Measurements from ENCODE around the gene CTSW. TPM values are rescaled to one million over a fixed set of nuclear protein-coding genes. Genes with fewer than 3 reads are reported as not detected.

Gene CTSW
- total and polyA plus RNA-seq, 2 donors (not counting 1 experiment from before 2014, with no cell fraction given): 0.84 to 4.6 TPM

DNA sequence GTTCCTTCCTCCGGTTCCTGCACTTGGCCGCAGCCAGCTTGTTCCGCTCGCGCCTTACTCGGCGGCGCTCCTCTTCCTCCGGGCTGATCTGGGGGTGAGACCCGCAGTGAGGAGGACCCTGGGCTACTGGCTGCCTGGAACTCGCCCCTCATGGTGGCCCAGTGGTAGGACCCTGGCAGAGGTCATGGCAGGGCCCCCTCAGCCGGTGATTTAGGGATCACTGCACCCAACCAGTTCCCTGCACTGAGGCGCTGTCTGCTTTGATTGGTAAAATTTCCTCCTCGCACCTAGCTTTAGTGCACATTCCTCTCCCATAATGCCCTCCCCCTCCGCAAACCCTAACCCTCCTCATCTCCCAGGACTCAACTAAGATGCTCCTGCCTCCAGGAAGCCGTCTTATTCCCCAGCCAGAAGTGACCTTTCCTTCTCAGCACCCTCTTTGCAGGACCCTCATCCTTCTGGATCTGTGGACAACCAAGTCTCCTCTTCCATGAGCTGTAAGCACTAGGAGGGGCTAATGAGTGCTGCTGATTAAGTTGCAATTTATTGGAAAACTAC, 14.5 kb downstream of the CTSW start:
- Mint-ChIP-seq H3K27ac (peak overlapping the region; percentile 98), H3K9me3 (ENCODE audit: insufficient read depth) (no peaks in the 10 kb centered on the region), H3K27me3 (peaks cover 4% of the 10 kb centered on the region), H3K4me3 (peak overlapping the region; percentile 98), H3K4me1 (peaks cover 43% of the 10 kb centered on the region)
- WGBS (ENCODE audit: insufficient coverage): 2% methylated on average over 15 of the region's 16 CpGs
- H3K27ac ChIP-seq (ENCODE audit: low read length in 2 of 2): peak overlapping the region; percentile 69 to 70
- no peak for ATAC-seq (ENCODE audit: low read depth)
- peak overlapping the region; percentile 99 for H3K4me2 ChIP-seq (replicated peaks; ENCODE audit: low read depth, low read length, poor library complexity, severe bottlenecking)
- ChIA-PET CTCF (interaction anchor here (0.7 to 15.5 kb wide), 5 partner anchors 10 to 374 kb away, joined by 3 to 244 read pairs (median 3); partner anchors contain the start of genes CFL1, MUS81 and RAB1B), POLR2A (interaction anchor here (0.6 to 2.4 kb wide), 3 partner anchors 24 to 1648 kb away, joined by 3 to 10 read pairs (median 6); partner anchors contain the start of genes BANF1 and C11orf68)
- H3K4me1 ChIP-seq (ENCODE audit: control insufficient read depth in 2 of 2, insufficient read depth in 2 of 2, low read length in 2 of 2): peaks cover 47 to 51% of the 10 kb centered on the region in 2 donors
- peaks cover 0 to 3% (median 0%) of the 10 kb centered on the region in 3 donors for H3K9me3 ChIP-seq (ENCODE audit: control extremely low read depth in 1 of 3, control insufficient read depth in 2 of 3, insufficient read depth in 1 of 3, low read length in 2 of 3)
- DNase-seq: peak; percentile 63
- H3K79me2 ChIP-seq (ENCODE audit: control insufficient read depth, insufficient read depth, low read length): peaks cover 19% of the 10 kb centered on the region
- H4K20me1 ChIP-seq (ENCODE audit: control insufficient read depth, insufficient read depth, low read length, poor library complexity, severe bottlenecking): peaks cover 21% of the 10 kb centered on the region
- H3K27me3 ChIP-seq (replicated peaks in 1 of 4; ENCODE audit: control extremely low read depth in 1 of 4, control insufficient read depth in 3 of 4, insufficient read depth in 4 of 4, low read length in 3 of 4): peaks cover 0 to 7% (median 3%) of the 10 kb centered on the region in 4 experiments
- peak overlapping the region; percentile 54 for H3K9ac ChIP-seq (ENCODE audit: low read length)
- peak overlapping the region; percentile 82 for H2AFZ ChIP-seq (ENCODE audit: insufficient read depth, low read depth, low read length, poor library complexity, severe bottlenecking)
- TF ChIP-seq, protein P1, sequence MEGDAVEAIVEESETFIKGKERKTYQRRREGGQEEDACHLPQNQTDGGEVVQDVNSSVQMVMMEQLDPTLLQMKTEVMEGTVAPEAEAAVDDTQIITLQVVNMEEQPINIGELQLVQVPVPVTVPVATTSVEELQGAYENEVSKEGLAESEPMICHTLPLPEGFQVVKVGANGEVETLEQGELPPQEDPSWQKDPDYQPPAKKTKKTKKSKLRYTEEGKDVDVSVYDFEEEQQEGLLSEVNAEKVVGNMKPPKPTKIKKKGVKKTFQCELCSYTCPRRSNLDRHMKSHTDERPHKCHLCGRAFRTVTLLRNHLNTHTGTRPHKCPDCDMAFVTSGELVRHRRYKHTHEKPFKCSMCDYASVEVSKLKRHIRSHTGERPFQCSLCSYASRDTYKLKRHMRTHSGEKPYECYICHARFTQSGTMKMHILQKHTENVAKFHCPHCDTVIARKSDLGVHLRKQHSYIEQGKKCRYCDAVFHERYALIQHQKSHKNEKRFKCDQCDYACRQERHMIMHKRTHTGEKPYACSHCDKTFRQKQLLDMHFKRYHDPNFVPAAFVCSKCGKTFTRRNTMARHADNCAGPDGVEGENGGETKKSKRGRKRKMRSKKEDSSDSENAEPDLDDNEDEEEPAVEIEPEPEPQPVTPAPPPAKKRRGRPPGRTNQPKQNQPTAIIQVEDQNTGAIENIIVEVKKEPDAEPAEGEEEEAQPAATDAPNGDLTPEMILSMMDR (IDR thresholded peaks at IDR 0.05): no peak
- TF ChIP-seq EZH2 (IDR thresholded peaks at IDR 0.05; ENCODE audit: borderline replicate concordance, insufficient read depth, low read depth, low read length, poor library complexity, severe bottlenecking): no peak
- no peaks in the 10 kb centered on the region for H3K36me3 ChIP-seq (replicated peaks in 1 of 2; ENCODE audit: control extremely low read depth in 1 of 2, control insufficient read depth in 1 of 2, extremely low read depth in 1 of 2, insufficient read depth in 2 of 2, low read length in 1 of 2)
- peak overlapping the region in 4 of 5 experiments; percentile 33 to 49 (median 44) for H3K4me3 ChIP-seq (ENCODE audit: control extremely low read depth in 1 of 5, extremely low read depth in 1 of 5, insufficient read depth in 1 of 5, low read depth in 2 of 5, low read length in 4 of 5)
- intact Hi-C loops (cut with micrococcal nuclease): no loop called here

DNA sequence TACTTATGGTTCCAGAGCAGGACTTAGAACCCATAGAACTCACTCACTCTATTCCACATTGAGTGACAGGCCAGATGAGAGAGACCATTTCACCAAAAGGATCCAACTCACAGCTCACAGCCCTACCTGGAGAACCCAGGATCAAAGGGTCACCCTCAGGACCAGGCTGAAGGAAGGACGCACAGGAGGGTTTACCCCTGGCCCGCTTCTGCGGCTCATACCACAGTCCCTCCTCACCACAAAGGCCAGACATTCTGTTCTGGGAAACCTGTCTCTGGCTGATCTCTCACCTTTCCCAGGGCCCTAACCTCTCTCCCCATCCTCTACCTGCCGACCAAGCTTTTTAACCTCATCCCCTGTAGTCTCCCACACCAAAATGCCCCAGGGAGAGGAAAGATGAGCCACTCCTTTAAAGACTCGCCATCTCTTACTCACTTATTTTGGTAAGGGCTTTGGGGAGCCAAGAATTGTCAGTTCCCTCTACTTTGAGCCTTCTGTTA, 15.9 kb downstream of the CTSW start:
- Histone ChIP-seq H3K79me2 (ENCODE audit: control insufficient read depth, insufficient read depth, low read length) (peaks cover 19% of the 10 kb centered on the region), H3K9ac (ENCODE audit: low read length) (no peak overlapping the region), H4K20me1 (ENCODE audit: control insufficient read depth, insufficient read depth, low read length, poor library complexity, severe bottlenecking) (peaks cover 21% of the 10 kb centered on the region), H3K4me2 (replicated peaks; ENCODE audit: low read depth, low read length, poor library complexity, severe bottlenecking) (no peak overlapping the region), H2AFZ (ENCODE audit: insufficient read depth, low read depth, low read length, poor library complexity, severe bottlenecking) (no peak overlapping the region), H3K36me3 (replicated peaks in 1 of 2; ENCODE audit: control extremely low read depth in 1 of 2, control insufficient read depth in 1 of 2, extremely low read depth in 1 of 2, insufficient read depth in 2 of 2, low read length in 1 of 2) (no peaks in the 10 kb centered on the region), H3K27ac (ENCODE audit: low read length in 2 of 2) (no peak overlapping the region), H3K27me3 (replicated peaks in 1 of 4; ENCODE audit: control extremely low read depth in 1 of 4, control insufficient read depth in 3 of 4, insufficient read depth in 4 of 4, low read length in 3 of 4) (peaks cover 0 to 16% (median 7%) of the 10 kb centered on the region in 4 experiments), H3K9me3 (ENCODE audit: control extremely low read depth in 1 of 3, control insufficient read depth in 2 of 3, insufficient read depth in 1 of 3, low read length in 2 of 3) (peaks cover 0 to 10% (median 0%) of the 10 kb centered on the region in 3 donors), H3K4me1 (ENCODE audit: control insufficient read depth in 2 of 2, insufficient read depth in 2 of 2, low read length in 2 of 2) (peaks cover 45 to 49% of the 10 kb centered on the region in 2 donors), H3K4me3 (ENCODE audit: control extremely low read depth in 1 of 5, extremely low read depth in 1 of 5, insufficient read depth in 1 of 5, low read depth in 2 of 5, low read length in 4 of 5) (no peak overlapping the region)
- Mint-ChIP-seq H3K27me3 (peaks cover 5% of the 10 kb centered on the region), H3K9me3 (ENCODE audit: insufficient read depth) (no peaks in the 10 kb centered on the region), H3K4me1 (peaks cover 33% of the 10 kb centered on the region), H3K27ac (peak overlapping the region; percentile 28), H3K4me3 (peak overlapping the region; percentile 21)
- intact Hi-C loops (cut with micrococcal nuclease): no loop called here
- CTCF ChIA-PET: interaction anchor here (1.6 to 15.5 kb wide), 3 partner anchors 11 to 112 kb away, joined by 3 to 244 read pairs (median 44); partner anchors contain the start of genes CFL1 and MUS81
- no peak for TF ChIP-seq EZH2 (IDR thresholded peaks at IDR 0.05; ENCODE audit: borderline replicate concordance, insufficient read depth, low read depth, low read length, poor library complexity, severe bottlenecking)
- TF ChIP-seq, protein P1 (IDR thresholded peaks at IDR 0.05): no peak
- no peak for ATAC-seq (ENCODE audit: low read depth)
- POLR2A ChIA-PET: interaction anchor here (0.7 to 1.0 kb wide), 2 partner anchors 23 to 373 kb away, joined by 3 to 5 read pairs; no protein-coding TSS in a partner anchor
- no peak for DNase-seq
- WGBS (ENCODE audit: insufficient coverage): 100% methylated on average over 3 of the region's 5 CpGs

Data from B cell (primary cell).